ENCODE results near the gene YIPF5.

Gene YIPF5

GRCh38 chr5:144170276-144171024, at the start of gene YIPF5, which contains the start of gene KCTD16:
YIPF5 (minus strand) TSS chr5:144170659; CDS start chr5:144169955, 704 bp downstream.
KCTD16 (plus strand) TSS chr5:144170873.
- DNase-seq: peak; percentile 96 to 97

GRCh38 chr5:144219869-144220268, 49.4 kb upstream of the YIPF5 start:
- no peak for DNase-seq

- DNase-seq: no peak
These were observed 40.2 kb upstream of the YIPF5 start for GRCh38 chr5:144210655-144211054.

GRCh38 chr5:144209361-144209760, 38.9 kb upstream of the YIPF5 start:
- no peak for DNase-seq

GRCh38 chr5:144207875-144208444, 37.5 kb upstream of the YIPF5 start:
- DNase-seq: no peak

GRCh38 chr5:144206141-144206540, 35.7 kb upstream of the YIPF5 start:
- DNase-seq: no peak

- no peak for DNase-seq
These were observed 34.7 kb upstream of the YIPF5 start for GRCh38 chr5:144205141-144205551.

- peak in 1 of 2 donors; percentile 51 for DNase-seq
These were observed 33.5 kb upstream of the YIPF5 start for GRCh38 chr5:144203750-144204596.

GRCh38 chr5:144202726-144203125, 32.3 kb upstream of the YIPF5 start:
- no peak for DNase-seq

- no peak for DNase-seq
These were observed 31.6 kb upstream of the YIPF5 start for GRCh38 chr5:144202072-144202471.

GRCh38 chr5:144201588-144201987, 31.1 kb upstream of the YIPF5 start:
- no peak for DNase-seq

- no peak for DNase-seq
These were observed 27.9 kb upstream of the YIPF5 start for GRCh38 chr5:144198386-144198785.

GRCh38 chr5:144196612-144197011, 26.2 kb upstream of the YIPF5 start:
- no peak for DNase-seq

- DNase-seq: no peak
These were observed 25.0 kb upstream of the YIPF5 start for GRCh38 chr5:144195448-144195847.

GRCh38 chr5:144194144-144194543, 23.7 kb upstream of the YIPF5 start:
- no peak for DNase-seq

- no peak for DNase-seq
These were observed 22.2 kb upstream of the YIPF5 start for GRCh38 chr5:144192661-144193060.

- DNase-seq: peak; percentile 37 to 58
These were observed 21.5 kb upstream of the YIPF5 start for GRCh38 chr5:144191998-144192397.

GRCh38 chr5:144191531-144191930, 21.1 kb upstream of the YIPF5 start:
- DNase-seq: no peak

- peak; percentile 79 to 81 for DNase-seq
These were observed 19.5 kb upstream of the YIPF5 start for GRCh38 chr5:144189800-144190429.

GRCh38 chr5:144187699-144188294, 17.3 kb upstream of the YIPF5 start:
- peak; percentile 74 to 81 for DNase-seq

GRCh38 chr5:144183254-144183889, 12.9 kb upstream of the YIPF5 start:
- DNase-seq: peak in 1 of 2 donors; percentile 35

GRCh38 chr5:144179226-144179625, 8.8 kb upstream of the YIPF5 start:
- DNase-seq: no peak

All from activated CD4-positive, alpha-beta T cell treated with anti-CD3 and anti-CD28 coated beads for 4 hours (primary cell).